ENCODE data around the gene DSE.

DSE gene

GRCh38 chr6:116437656-116438055 is 66.9 kb downstream of the DSE start:
- H2AFZ ChIP-seq (ENCODE audit: low read depth, low read length, severe bottlenecking), result no peak overlapping the region
- no peaks in the 10 kb centered on the region for H3K9me3 ChIP-seq (ENCODE audit: insufficient read depth, low read length)
- H3K27ac ChIP-seq (ENCODE audit: low read depth, low read length), result no peak overlapping the region
- no peak for TF ChIP-seq CTCF (IDR thresholded peaks at IDR 0.05; ENCODE audit: insufficient read depth, low read length, poor library complexity, severe bottlenecking)
- no peak for TF ChIP-seq EZH2phosphoT487 (conservative IDR thresholded peaks at IDR 0.05; ENCODE audit: low read length)
- no peak overlapping the region for H3K4me2 ChIP-seq (ENCODE audit: low read depth, low read length, poor library complexity, severe bottlenecking)
- H3K79me2 ChIP-seq (ENCODE audit: insufficient read depth, low read length), result no peaks in the 10 kb centered on the region
- H4K20me1 ChIP-seq (ENCODE audit: low read depth, low read length), result no peaks in the 10 kb centered on the region
- H3K4me3 ChIP-seq (ENCODE audit: insufficient read depth, low read length, poor library complexity, severe bottlenecking), result no peak overlapping the region
- H3F3A ChIP-seq (ENCODE audit: insufficient read depth), result no peaks in the 10 kb centered on the region
- no peaks in the 10 kb centered on the region for H3K9me2 ChIP-seq (replicated peaks; ENCODE audit: insufficient read depth, low read length)
- no peaks in the 10 kb centered on the region for H3K27me3 ChIP-seq (ENCODE audit: low read length)
- no peaks in the 10 kb centered on the region for H3K36me3 ChIP-seq (ENCODE audit: low read length)
- no peak overlapping the region for H3K9ac ChIP-seq (ENCODE audit: low read length)

- Histone ChIP-seq H3K9ac (ENCODE audit: low read length) (no peak overlapping the region), H2AFZ (ENCODE audit: low read depth, low read length, severe bottlenecking) (no peak overlapping the region), H3K79me2 (ENCODE audit: insufficient read depth, low read length) (no peaks in the 10 kb centered on the region), H4K20me1 (ENCODE audit: low read depth, low read length) (no peaks in the 10 kb centered on the region), H3K9me3 (ENCODE audit: insufficient read depth, low read length) (no peaks in the 10 kb centered on the region), H3K4me2 (ENCODE audit: low read depth, low read length, poor library complexity, severe bottlenecking) (no peak overlapping the region), H3K9me2 (replicated peaks; ENCODE audit: insufficient read depth, low read length) (no peaks in the 10 kb centered on the region), H3K27me3 (ENCODE audit: low read length) (no peaks in the 10 kb centered on the region), H3K27ac (ENCODE audit: low read depth, low read length) (no peak overlapping the region), H3F3A (ENCODE audit: insufficient read depth) (no peaks in the 10 kb centered on the region), H3K4me3 (ENCODE audit: insufficient read depth, low read length, poor library complexity, severe bottlenecking) (no peak overlapping the region), H3K36me3 (ENCODE audit: low read length) (no peaks in the 10 kb centered on the region)
- TF ChIP-seq EZH2phosphoT487 (conservative IDR thresholded peaks at IDR 0.05; ENCODE audit: low read length), result no peak
- no peak for TF ChIP-seq CTCF (IDR thresholded peaks at IDR 0.05; ENCODE audit: insufficient read depth, low read length, poor library complexity, severe bottlenecking)
Measured at GRCh38 chr6:116438590-116439448, 68.1 kb downstream of the DSE start.

GRCh38 chr6:116439522-116440051 is 68.8 kb downstream of the DSE start:
- no peak overlapping the region for H3K4me3 ChIP-seq (ENCODE audit: insufficient read depth, low read length, poor library complexity, severe bottlenecking)
- no peaks in the 10 kb centered on the region for H3K9me3 ChIP-seq (ENCODE audit: insufficient read depth, low read length)
- no peaks in the 10 kb centered on the region for H4K20me1 ChIP-seq (ENCODE audit: low read depth, low read length)
- H3K79me2 ChIP-seq (ENCODE audit: insufficient read depth, low read length), result no peaks in the 10 kb centered on the region
- H3K27me3 ChIP-seq (ENCODE audit: low read length), result no peaks in the 10 kb centered on the region
- no peak overlapping the region for H2AFZ ChIP-seq (ENCODE audit: low read depth, low read length, severe bottlenecking)
- no peak overlapping the region for H3K4me2 ChIP-seq (ENCODE audit: low read depth, low read length, poor library complexity, severe bottlenecking)
- TF ChIP-seq EZH2phosphoT487 (conservative IDR thresholded peaks at IDR 0.05; ENCODE audit: low read length), result no peak
- no peak for TF ChIP-seq CTCF (IDR thresholded peaks at IDR 0.05; ENCODE audit: insufficient read depth, low read length, poor library complexity, severe bottlenecking)
- no peaks in the 10 kb centered on the region for H3K36me3 ChIP-seq (ENCODE audit: low read length)
- H3F3A ChIP-seq (ENCODE audit: insufficient read depth), result no peaks in the 10 kb centered on the region
- no peak overlapping the region for H3K27ac ChIP-seq (ENCODE audit: low read depth, low read length)
- no peak overlapping the region for H3K9ac ChIP-seq (ENCODE audit: low read length)
- H3K9me2 ChIP-seq (replicated peaks; ENCODE audit: insufficient read depth, low read length), result no peaks in the 10 kb centered on the region
